Ascending aorta (tissue), 2 donors: Measurements from ENCODE around the gene BCAS4. TPM values are rescaled to one million over a fixed set of nuclear protein-coding genes. Genes with fewer than 3 reads are reported as not detected.
A peak's percentile ranks its signal among the peaks of the same experiment; 100 is the strongest.

Experiments
- DNase-seq, 2 donors: peaks; one replicate each; pipeline ENCODE4 v3.0.0-alpha.2; 2019; ENCODE audit warnings: low spot score in 2 of 2
- H3K27ac ChIP-seq, 2 donors: fragments of 200-600 bp; sonication (generic); one replicate each; pipeline ENCODE4 v1.5.1; 2016 to 2017; ENCODE audit warnings: mild to moderate bottlenecking in 1 of 2
- H3K27me3 ChIP-seq: fragments of 200-600 bp; sonication (generic); one replicate; pipeline ENCODE4 v1.5.1; 2017
- H3K36me3 ChIP-seq, 2 donors: fragments of 200-600 bp; sonication (generic); one replicate each; pipeline ENCODE4 v1.5.1; 2016
- H3K4me1 ChIP-seq, 2 donors: fragments of 200-600 bp; sonication (generic); one replicate each; pipeline ENCODE4 v1.5.1; 2016 to 2017; ENCODE audit warnings: mild to moderate bottlenecking in 1 of 2
- H3K4me3 ChIP-seq, 2 donors: fragments of 200-600 bp; sonication (generic); one replicate each; pipeline ENCODE4 v1.5.1; 2016 to 2017; ENCODE audit warnings: mild to moderate bottlenecking in 1 of 2
- H3K9me3 ChIP-seq, 2 donors: fragments of 200-600 bp; sonication (generic); one replicate each; pipeline ENCODE4 v1.5.1; 2016
- intact Hi-C: fragments of 100-400 bp; cut with DNase I; formaldehyde crosslinking; loops from one replicate; pipeline ENCODE4 v1.15.1; 2023
- total RNA-seq: library from RNA; depleted of rRNA; stranded (reverse); fragments of >200 nt; gene quantifications from one replicate; pipeline ENCODE4 v1.1.0, GENCODE V29; 2016
- TF ChIP-seq, protein P1 (sequence below), 3 experiments: fragments of 200-600 bp in 2 of 3; fragments of 450-650 bp in 1 of 3; sonication (generic) in 2 of 3; IDR thresholded peaks; one replicate each; pipeline ENCODE4 v1.5.1; 2016 to 2019; ENCODE audit warnings: antibody characterized with exemption in 3 of 3, mild to moderate bottlenecking in 1 of 3, moderate library complexity in 1 of 3

Gene BCAS4
- total RNA-seq, 1 donor from 2014 or later: 0.85 TPM

GRCh38 chr20:50834599-50835005 is 39.7 kb downstream of the BCAS4 start:
- Histone ChIP-seq H3K9me3 (no peaks in the 10 kb centered on the region), H3K27ac (peak overlapping the region in 1 of 2 donors; percentile 10), H3K4me1 (peaks cover 3 to 15% of the 10 kb centered on the region in 2 donors), H3K27me3 (no peaks in the 10 kb centered on the region), H3K4me3 (no peak overlapping the region), H3K36me3 (no peaks in the 10 kb centered on the region)
- intact Hi-C loops: no loop called here
- TF ChIP-seq, protein P1, sequence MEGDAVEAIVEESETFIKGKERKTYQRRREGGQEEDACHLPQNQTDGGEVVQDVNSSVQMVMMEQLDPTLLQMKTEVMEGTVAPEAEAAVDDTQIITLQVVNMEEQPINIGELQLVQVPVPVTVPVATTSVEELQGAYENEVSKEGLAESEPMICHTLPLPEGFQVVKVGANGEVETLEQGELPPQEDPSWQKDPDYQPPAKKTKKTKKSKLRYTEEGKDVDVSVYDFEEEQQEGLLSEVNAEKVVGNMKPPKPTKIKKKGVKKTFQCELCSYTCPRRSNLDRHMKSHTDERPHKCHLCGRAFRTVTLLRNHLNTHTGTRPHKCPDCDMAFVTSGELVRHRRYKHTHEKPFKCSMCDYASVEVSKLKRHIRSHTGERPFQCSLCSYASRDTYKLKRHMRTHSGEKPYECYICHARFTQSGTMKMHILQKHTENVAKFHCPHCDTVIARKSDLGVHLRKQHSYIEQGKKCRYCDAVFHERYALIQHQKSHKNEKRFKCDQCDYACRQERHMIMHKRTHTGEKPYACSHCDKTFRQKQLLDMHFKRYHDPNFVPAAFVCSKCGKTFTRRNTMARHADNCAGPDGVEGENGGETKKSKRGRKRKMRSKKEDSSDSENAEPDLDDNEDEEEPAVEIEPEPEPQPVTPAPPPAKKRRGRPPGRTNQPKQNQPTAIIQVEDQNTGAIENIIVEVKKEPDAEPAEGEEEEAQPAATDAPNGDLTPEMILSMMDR (IDR thresholded peaks at IDR 0.05): no peak
- DNase-seq: no peak

DNA sequence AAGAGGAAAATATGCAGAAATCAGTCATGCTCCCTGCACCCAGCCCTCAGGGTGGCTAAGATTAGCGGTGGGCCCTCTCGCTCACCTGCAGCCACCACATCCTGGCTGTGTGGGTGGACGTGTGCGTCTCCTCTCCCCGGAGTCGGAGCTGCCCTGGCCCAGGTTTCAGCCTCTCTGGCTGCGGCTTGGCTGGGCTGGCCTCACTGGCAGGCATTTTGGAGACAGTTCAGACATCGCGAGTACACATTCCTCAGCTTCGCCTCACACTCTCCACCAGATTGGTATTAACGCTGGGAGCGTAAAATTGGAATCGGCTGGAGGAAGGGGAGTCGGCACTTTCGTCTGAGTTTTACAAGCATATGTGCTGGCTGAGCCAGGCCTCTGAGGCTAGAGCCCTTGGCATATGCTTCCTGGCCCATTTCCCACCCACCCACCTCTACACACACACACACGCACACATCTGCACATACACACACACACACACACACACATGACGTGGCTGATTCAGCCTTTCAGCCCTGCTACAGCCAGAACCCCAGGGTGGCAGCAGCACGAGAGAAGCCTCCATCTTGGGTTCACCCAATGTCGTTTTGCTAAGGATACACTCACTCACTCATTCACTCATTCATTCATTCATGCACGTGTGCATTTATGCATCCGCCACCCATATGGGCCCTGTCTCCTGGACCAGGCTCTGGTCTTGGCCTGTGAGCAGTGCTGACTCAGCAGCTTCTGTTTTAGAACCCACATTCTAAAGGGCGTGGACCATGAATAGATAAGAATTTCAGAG is 42.9 kb downstream of the BCAS4 start:
- intact Hi-C loops: loop anchor here (1.0 kb wide), 1 partner anchor 42 kb away; the partner anchor contains the start of gene BCAS4
- Histone ChIP-seq H3K4me1 (peaks cover 3 to 15% of the 10 kb centered on the region in 2 donors), H3K27me3 (no peaks in the 10 kb centered on the region), H3K9me3 (no peaks in the 10 kb centered on the region), H3K4me3 (peak overlapping the region in 1 of 2 donors; percentile 39), H3K36me3 (no peaks in the 10 kb centered on the region), H3K27ac (peak overlapping the region; percentile 83 to 89)
- peak; percentile 35 to 83 for DNase-seq
- TF ChIP-seq, protein P1 (IDR thresholded peaks at IDR 0.05): no peak

DNA sequence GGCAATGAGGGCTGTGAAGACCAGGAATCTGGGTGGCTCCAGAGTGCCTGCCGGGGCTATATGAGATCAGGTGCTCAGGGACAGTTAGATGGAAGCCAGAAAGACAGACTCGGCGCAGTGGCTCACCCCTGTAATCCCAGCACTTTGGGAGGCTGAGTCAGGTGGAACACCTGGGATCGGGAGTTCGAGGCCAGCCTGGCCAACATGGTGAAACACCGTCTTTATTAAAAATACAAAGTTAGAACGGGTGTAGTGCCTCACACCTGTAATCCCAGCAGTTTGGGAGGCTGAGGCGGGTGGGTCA is 43.4 kb downstream of the BCAS4 start:
- Histone ChIP-seq H3K4me1 (peaks cover 3 to 15% of the 10 kb centered on the region in 2 donors), H3K27me3 (no peaks in the 10 kb centered on the region), H3K9me3 (no peaks in the 10 kb centered on the region), H3K36me3 (no peaks in the 10 kb centered on the region), H3K4me3 (peak overlapping the region in 1 of 2 donors; percentile 39), H3K27ac (peak overlapping the region; percentile 83 to 89)
- DNase-seq: no peak
- intact Hi-C loops: no loop called here
- TF ChIP-seq, protein P1 (IDR thresholded peaks at IDR 0.05): no peak

DNA sequence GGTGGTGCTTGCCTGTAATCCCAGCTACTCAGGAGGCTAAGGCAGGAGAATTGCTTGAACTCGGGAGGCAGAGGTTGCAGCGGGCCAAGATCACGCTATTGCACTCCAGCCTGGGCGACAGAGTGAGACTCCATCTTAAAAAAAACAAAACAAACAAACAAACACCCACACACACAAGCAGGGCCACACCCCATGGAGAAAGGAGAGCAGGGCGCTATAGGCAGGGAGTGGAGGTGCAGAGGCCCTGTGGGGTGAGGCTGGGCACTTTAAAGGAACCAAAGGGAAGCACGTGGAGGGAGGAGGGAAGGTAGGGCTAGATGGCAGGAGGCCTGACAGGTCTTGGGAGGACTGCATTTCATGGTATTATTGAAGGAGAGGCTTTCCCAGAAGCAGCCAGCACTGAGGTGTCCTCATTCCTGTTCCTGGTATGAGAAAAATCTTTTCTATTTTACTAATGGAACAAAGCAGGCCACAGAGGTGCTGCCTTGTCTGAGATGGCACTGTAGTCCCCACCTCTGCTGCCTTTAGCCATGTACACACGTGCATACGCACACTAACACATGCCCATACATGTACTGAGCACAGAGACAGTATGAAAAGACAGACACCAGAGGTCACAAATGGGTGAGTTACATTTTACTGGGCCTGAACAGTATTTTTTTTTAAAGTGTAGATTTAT is 44.0 kb downstream of the BCAS4 start:
- no peak for DNase-seq
- Histone ChIP-seq H3K27ac (peak overlapping the region; percentile 83 to 89), H3K36me3 (no peaks in the 10 kb centered on the region), H3K4me3 (no peak overlapping the region), H3K9me3 (no peaks in the 10 kb centered on the region), H3K4me1 (peaks cover 3 to 15% of the 10 kb centered on the region in 2 donors), H3K27me3 (no peaks in the 10 kb centered on the region)
- TF ChIP-seq, protein P1 (IDR thresholded peaks at IDR 0.05): no peak
- intact Hi-C loops: no loop called here

DNA sequence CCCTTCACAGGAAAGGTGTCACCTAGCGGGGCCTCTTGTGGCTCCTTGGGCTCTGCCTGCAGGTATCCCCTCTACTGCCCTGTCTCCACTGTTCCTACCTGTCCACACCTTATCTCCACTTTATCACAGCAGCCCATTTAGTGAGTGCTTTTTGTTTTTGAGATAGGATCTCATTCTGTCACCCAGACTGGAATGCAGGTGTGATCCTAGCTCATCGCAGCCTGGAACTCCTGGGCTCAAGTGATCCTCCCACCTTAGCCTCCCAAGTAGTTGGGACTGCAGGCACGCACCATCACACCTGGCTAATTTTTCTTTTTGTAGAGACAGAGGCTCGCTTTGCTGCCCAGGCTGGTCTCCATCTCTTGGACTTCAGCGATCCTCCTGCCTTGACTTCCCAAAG is 48.0 kb downstream of the BCAS4 start:
- TF ChIP-seq, protein P1 (IDR thresholded peaks at IDR 0.05): no peak
- Histone ChIP-seq H3K4me1 (peaks cover 6 to 24% of the 10 kb centered on the region in 2 donors), H3K4me3 (no peak overlapping the region), H3K27ac (no peak overlapping the region), H3K36me3 (no peaks in the 10 kb centered on the region), H3K27me3 (no peaks in the 10 kb centered on the region), H3K9me3 (no peaks in the 10 kb centered on the region)
- DNase-seq: no peak
- intact Hi-C loops: no loop called here
